ENCODE results near the gene NR3C2.

NR3C2 gene

GRCh38 chr4:148369919-148370318 is 72.3 kb downstream of the NR3C2 start:
- DNase-seq (ENCODE audit: low read depth, low spot score) = no peak
- H3K27ac ChIP-seq (ENCODE audit: low read length) = no peak overlapping the region
- H3K27me3 ChIP-seq (ENCODE audit: control insufficient read depth, insufficient read depth, low read length) = no peaks in the 10 kb centered on the region
- no CpG with 5 or more reads among the region's 3 CpGs for WGBS (ENCODE audit: insufficient coverage, insufficient read length)
- H3K4me1 ChIP-seq (ENCODE audit: control insufficient read depth, insufficient read depth, low read length) = no peaks in the 10 kb centered on the region
- H3K36me3 ChIP-seq (ENCODE audit: control insufficient read depth, insufficient read depth, low read length) = no peaks in the 10 kb centered on the region
- H3K9me3 ChIP-seq (ENCODE audit: control insufficient read depth, insufficient read depth, low read length) = no peaks in the 10 kb centered on the region
- no peak overlapping the region for H3K4me3 ChIP-seq (ENCODE audit: low read length)

GRCh38 chr4:148367756-148368155 is 74.5 kb downstream of the NR3C2 start:
- H3K4me1 ChIP-seq (ENCODE audit: control insufficient read depth, insufficient read depth, low read length) = no peaks in the 10 kb centered on the region
- no peaks in the 10 kb centered on the region for H3K36me3 ChIP-seq (ENCODE audit: control insufficient read depth, insufficient read depth, low read length)
- no peaks in the 10 kb centered on the region for H3K27me3 ChIP-seq (ENCODE audit: control insufficient read depth, insufficient read depth, low read length)
- no peak overlapping the region for H3K4me3 ChIP-seq (ENCODE audit: low read length)
- DNase-seq (ENCODE audit: low read depth, low spot score) = no peak
- WGBS (ENCODE audit: insufficient coverage, insufficient read length) = 100% methylated on average over 2 of the region's 4 CpGs
- no peaks in the 10 kb centered on the region for H3K9me3 ChIP-seq (ENCODE audit: control insufficient read depth, insufficient read depth, low read length)
- H3K27ac ChIP-seq (ENCODE audit: low read length) = no peak overlapping the region

DNA sequence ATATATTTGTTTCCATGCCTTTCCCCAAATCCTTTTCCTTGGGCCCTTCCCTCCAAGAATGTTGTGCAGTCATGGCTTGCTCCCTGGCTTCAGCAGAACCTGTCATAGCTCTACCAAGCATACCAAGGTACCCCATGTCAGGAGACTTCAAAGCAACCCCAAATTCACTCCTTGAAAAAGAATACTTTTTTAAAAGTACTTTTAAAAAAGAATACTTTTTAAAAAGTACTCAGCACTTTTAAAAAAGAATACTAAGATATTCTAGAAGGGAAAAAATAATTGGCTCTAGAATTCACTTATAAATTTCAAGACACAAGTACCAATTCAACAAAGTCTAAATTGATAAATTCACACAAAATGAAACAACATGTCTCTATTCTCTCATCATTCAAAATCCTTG is 76.0 kb downstream of the NR3C2 start:
- H3K36me3 ChIP-seq (ENCODE audit: control insufficient read depth, insufficient read depth, low read length) = no peaks in the 10 kb centered on the region
- no peak overlapping the region for H3K27ac ChIP-seq (ENCODE audit: low read length)
- no peaks in the 10 kb centered on the region for H3K27me3 ChIP-seq (ENCODE audit: control insufficient read depth, insufficient read depth, low read length)
- no peak for DNase-seq (ENCODE audit: low read depth, low spot score)
- no peaks in the 10 kb centered on the region for H3K9me3 ChIP-seq (ENCODE audit: control insufficient read depth, insufficient read depth, low read length)
- no peak overlapping the region for H3K4me3 ChIP-seq (ENCODE audit: low read length)
- no peaks in the 10 kb centered on the region for H3K4me1 ChIP-seq (ENCODE audit: control insufficient read depth, insufficient read depth, low read length)

DNA sequence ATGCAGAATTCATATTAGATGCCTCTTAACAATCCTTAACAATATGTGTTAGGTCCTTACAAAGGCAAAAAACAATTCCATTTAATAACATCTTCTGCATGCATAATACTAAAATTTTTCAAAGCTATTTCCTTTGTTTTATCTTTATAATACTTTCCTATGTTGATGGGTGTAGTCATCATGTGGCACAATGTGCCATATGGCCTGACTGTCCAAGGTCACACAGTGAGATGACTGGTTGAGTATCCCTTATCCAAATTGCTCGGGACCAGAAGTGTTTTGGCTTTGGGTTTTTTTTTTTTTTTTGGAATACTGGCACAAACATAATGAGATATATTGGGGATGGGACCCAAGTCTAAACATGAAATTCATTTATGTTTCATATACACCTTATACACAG is 77.7 kb downstream of the NR3C2 start:
- no peak for DNase-seq (ENCODE audit: low read depth, low spot score)
- H3K4me3 ChIP-seq (ENCODE audit: low read length) = no peak overlapping the region
- no peaks in the 10 kb centered on the region for H3K4me1 ChIP-seq (ENCODE audit: control insufficient read depth, insufficient read depth, low read length)
- no CpG with 5 or more reads among the region's 1 CpG for WGBS (ENCODE audit: insufficient coverage, insufficient read length)
- H3K36me3 ChIP-seq (ENCODE audit: control insufficient read depth, insufficient read depth, low read length) = no peaks in the 10 kb centered on the region
- no peaks in the 10 kb centered on the region for H3K9me3 ChIP-seq (ENCODE audit: control insufficient read depth, insufficient read depth, low read length)
- H3K27ac ChIP-seq (ENCODE audit: low read length) = no peak overlapping the region
- no peaks in the 10 kb centered on the region for H3K27me3 ChIP-seq (ENCODE audit: control insufficient read depth, insufficient read depth, low read length)

GRCh38 chr4:148359769-148360168 is 82.4 kb downstream of the NR3C2 start:
- Histone ChIP-seq H3K36me3 (ENCODE audit: control insufficient read depth, insufficient read depth, low read length) (no peaks in the 10 kb centered on the region), H3K27ac (ENCODE audit: low read length) (no peak overlapping the region), H3K9me3 (ENCODE audit: control insufficient read depth, insufficient read depth, low read length) (no peaks in the 10 kb centered on the region), H3K27me3 (ENCODE audit: control insufficient read depth, insufficient read depth, low read length) (no peaks in the 10 kb centered on the region), H3K4me1 (ENCODE audit: control insufficient read depth, insufficient read depth, low read length) (no peaks in the 10 kb centered on the region), H3K4me3 (ENCODE audit: low read length) (no peak overlapping the region)
- DNase-seq (ENCODE audit: low read depth, low spot score) = no peak
- no CpG with 5 or more reads among the region's 1 CpG for WGBS (ENCODE audit: insufficient coverage, insufficient read length)

GRCh38 chr4:148355442-148356123 is 86.6 kb downstream of the NR3C2 start:
- no peaks in the 10 kb centered on the region for H3K27me3 ChIP-seq (ENCODE audit: control insufficient read depth, insufficient read depth, low read length)
- no peak overlapping the region for H3K4me3 ChIP-seq (ENCODE audit: low read length)
- H3K4me1 ChIP-seq (ENCODE audit: control insufficient read depth, insufficient read depth, low read length) = no peaks in the 10 kb centered on the region
- no peak overlapping the region for H3K27ac ChIP-seq (ENCODE audit: low read length)
- no CpG with 5 or more reads among the region's 4 CpGs for WGBS (ENCODE audit: insufficient coverage, insufficient read length)
- H3K36me3 ChIP-seq (ENCODE audit: control insufficient read depth, insufficient read depth, low read length) = no peaks in the 10 kb centered on the region
- no peak for DNase-seq (ENCODE audit: low read depth, low spot score)
- H3K9me3 ChIP-seq (ENCODE audit: control insufficient read depth, insufficient read depth, low read length) = no peaks in the 10 kb centered on the region

DNA sequence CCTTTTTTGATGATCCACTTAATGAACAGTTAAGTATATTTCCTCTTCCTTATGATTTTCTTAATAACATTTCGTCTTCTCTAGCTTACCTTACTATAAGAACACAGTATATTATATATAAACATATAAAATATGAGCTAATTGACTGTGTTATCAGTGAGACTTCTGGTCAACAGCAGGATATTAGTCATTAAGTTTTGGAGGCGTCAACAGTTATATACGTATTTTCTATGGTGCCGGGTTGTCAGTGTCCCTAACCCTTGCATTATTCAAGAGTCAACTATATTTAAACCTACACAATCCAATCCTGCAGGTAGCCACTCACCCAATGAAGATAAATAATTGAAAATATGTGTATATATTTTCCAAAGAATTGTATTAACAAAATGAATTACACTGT is 88.0 kb downstream of the NR3C2 start:
- DNase-seq (ENCODE audit: low read depth, low spot score) = no peak
- Histone ChIP-seq H3K27ac (ENCODE audit: low read length) (no peak overlapping the region), H3K4me3 (ENCODE audit: low read length) (no peak overlapping the region), H3K9me3 (ENCODE audit: control insufficient read depth, insufficient read depth, low read length) (no peaks in the 10 kb centered on the region), H3K27me3 (ENCODE audit: control insufficient read depth, insufficient read depth, low read length) (no peaks in the 10 kb centered on the region), H3K4me1 (ENCODE audit: control insufficient read depth, insufficient read depth, low read length) (no peaks in the 10 kb centered on the region), H3K36me3 (ENCODE audit: control insufficient read depth, insufficient read depth, low read length) (no peaks in the 10 kb centered on the region)
- no CpG with 5 or more reads among the region's 4 CpGs for WGBS (ENCODE audit: insufficient coverage, insufficient read length)

- Histone ChIP-seq H3K27me3 (ENCODE audit: control insufficient read depth, insufficient read depth, low read length) (no peaks in the 10 kb centered on the region), H3K27ac (ENCODE audit: low read length) (no peak overlapping the region)
Measured at GRCh38 chr4:148353571-148353970, 88.6 kb downstream of the NR3C2 start.

DNA sequence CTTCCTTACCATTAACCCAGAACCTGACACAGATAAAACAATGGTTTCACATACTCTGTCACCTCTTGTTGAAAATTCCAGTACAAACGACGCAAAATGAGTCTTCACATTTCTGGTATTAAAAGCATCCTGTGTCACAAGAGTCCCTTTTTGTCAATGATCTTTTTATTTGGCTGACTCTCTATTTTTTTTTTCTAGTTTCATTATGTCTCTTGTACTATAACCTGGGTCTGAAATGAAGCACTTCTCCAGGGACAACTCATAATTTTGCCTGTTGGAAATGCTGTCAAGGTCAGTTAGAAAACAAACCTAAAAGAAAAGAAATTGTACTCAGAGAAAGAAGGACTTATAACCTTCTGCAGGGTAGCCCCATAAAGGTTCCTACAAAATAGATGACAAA is 93.1 kb downstream of the NR3C2 start:
- Histone ChIP-seq H3K4me1 (ENCODE audit: control insufficient read depth, insufficient read depth, low read length) (no peaks in the 10 kb centered on the region), H3K36me3 (ENCODE audit: control insufficient read depth, insufficient read depth, low read length) (no peaks in the 10 kb centered on the region), H3K27me3 (ENCODE audit: control insufficient read depth, insufficient read depth, low read length) (no peaks in the 10 kb centered on the region), H3K4me3 (ENCODE audit: low read length) (no peak overlapping the region), H3K27ac (ENCODE audit: low read length) (no peak overlapping the region), H3K9me3 (ENCODE audit: control insufficient read depth, insufficient read depth, low read length) (no peaks in the 10 kb centered on the region)
- no peak for DNase-seq (ENCODE audit: low read depth, low spot score)
- no CpG with 5 or more reads among the region's 2 CpGs for WGBS (ENCODE audit: insufficient coverage, insufficient read length)

More at GRCh38 chr4:148353571-148353970, 88.6 kb downstream of the NR3C2 start:
- Histone ChIP-seq H3K36me3 (ENCODE audit: control insufficient read depth, insufficient read depth, low read length) (no peaks in the 10 kb centered on the region), H3K4me3 (ENCODE audit: low read length) (no peak overlapping the region), H3K9me3 (ENCODE audit: control insufficient read depth, insufficient read depth, low read length) (no peaks in the 10 kb centered on the region), H3K4me1 (ENCODE audit: control insufficient read depth, insufficient read depth, low read length) (no peaks in the 10 kb centered on the region)
- DNase-seq (ENCODE audit: low read depth, low spot score) = no peak

DNA sequence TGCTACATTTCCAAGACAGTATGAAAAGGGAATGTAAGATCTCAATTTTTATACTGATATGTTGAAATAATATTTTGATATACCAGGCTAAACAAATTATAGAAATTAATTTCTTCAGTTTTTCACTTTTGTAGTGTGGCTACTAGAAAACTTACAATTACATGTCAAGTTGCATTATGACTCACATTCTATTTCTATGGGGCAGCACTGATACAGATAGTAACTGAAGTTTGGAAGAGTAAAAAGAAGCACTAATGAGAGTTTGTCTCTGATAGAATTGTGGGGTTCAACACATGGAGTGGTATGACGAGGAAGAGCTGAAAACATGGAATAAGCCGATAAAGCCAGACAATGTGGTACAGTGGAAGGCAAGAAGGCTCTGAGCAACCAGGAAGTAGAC is 95.6 kb downstream of the NR3C2 start:
- Histone ChIP-seq H3K9me3 (ENCODE audit: control insufficient read depth, insufficient read depth, low read length) (no peaks in the 10 kb centered on the region), H3K4me1 (ENCODE audit: control insufficient read depth, insufficient read depth, low read length) (no peaks in the 10 kb centered on the region), H3K36me3 (ENCODE audit: control insufficient read depth, insufficient read depth, low read length) (no peaks in the 10 kb centered on the region), H3K4me3 (ENCODE audit: low read length) (no peak overlapping the region), H3K27me3 (ENCODE audit: control insufficient read depth, insufficient read depth, low read length) (no peaks in the 10 kb centered on the region), H3K27ac (ENCODE audit: low read length) (no peak overlapping the region)
- WGBS (ENCODE audit: insufficient coverage, insufficient read length) = no CpG with 5 or more reads among the region's 2 CpGs
- DNase-seq (ENCODE audit: low read depth, low spot score) = no peak

GRCh38 chr4:148345509-148345908 is 96.7 kb downstream of the NR3C2 start:
- Histone ChIP-seq H3K4me3 (ENCODE audit: low read length) (no peak overlapping the region), H3K9me3 (ENCODE audit: control insufficient read depth, insufficient read depth, low read length) (no peaks in the 10 kb centered on the region), H3K4me1 (ENCODE audit: control insufficient read depth, insufficient read depth, low read length) (no peaks in the 10 kb centered on the region), H3K27ac (ENCODE audit: low read length) (no peak overlapping the region), H3K36me3 (ENCODE audit: control insufficient read depth, insufficient read depth, low read length) (no peaks in the 10 kb centered on the region), H3K27me3 (ENCODE audit: control insufficient read depth, insufficient read depth, low read length) (no peaks in the 10 kb centered on the region)
- no peak for DNase-seq (ENCODE audit: low read depth, low spot score)
- no CpG with 5 or more reads among the region's 5 CpGs for WGBS (ENCODE audit: insufficient coverage, insufficient read length)
